Right renal pelvis (tissue), 4 donors: Measurements from ENCODE around the gene TRAK2. TPM values are rescaled to one million over a fixed set of nuclear protein-coding genes. Genes with fewer than 3 reads are reported as not detected.
"Not testable (repeated sequence)": the region's sequence is repeated elsewhere in the genome, so short reads cannot be mapped to it uniquely, and the experiment has no call there.

Experiments
- DNase-seq, 4 donors: peaks; one replicate each; pipeline ENCODE4 v3.0.0-alpha.2; 2013; ENCODE audit warnings: low read depth in 4 of 4, low spot score in 3 of 4, missing footprints in 1 of 4
- polyA plus RNA-seq, 4 donors: library from polyadenylated mRNA; unstranded; fragments of 120-200 nt; gene quantifications; one replicate each; pipeline ENCODE4 v1.2.1, GENCODE V29; 2013; ENCODE audit not compliant: insufficient read length in 4 of 4

The TRAK2 gene
- polyA plus RNA-seq, 4 donors: 38.7 to 48.4 (median 45.3) TPM

DNA sequence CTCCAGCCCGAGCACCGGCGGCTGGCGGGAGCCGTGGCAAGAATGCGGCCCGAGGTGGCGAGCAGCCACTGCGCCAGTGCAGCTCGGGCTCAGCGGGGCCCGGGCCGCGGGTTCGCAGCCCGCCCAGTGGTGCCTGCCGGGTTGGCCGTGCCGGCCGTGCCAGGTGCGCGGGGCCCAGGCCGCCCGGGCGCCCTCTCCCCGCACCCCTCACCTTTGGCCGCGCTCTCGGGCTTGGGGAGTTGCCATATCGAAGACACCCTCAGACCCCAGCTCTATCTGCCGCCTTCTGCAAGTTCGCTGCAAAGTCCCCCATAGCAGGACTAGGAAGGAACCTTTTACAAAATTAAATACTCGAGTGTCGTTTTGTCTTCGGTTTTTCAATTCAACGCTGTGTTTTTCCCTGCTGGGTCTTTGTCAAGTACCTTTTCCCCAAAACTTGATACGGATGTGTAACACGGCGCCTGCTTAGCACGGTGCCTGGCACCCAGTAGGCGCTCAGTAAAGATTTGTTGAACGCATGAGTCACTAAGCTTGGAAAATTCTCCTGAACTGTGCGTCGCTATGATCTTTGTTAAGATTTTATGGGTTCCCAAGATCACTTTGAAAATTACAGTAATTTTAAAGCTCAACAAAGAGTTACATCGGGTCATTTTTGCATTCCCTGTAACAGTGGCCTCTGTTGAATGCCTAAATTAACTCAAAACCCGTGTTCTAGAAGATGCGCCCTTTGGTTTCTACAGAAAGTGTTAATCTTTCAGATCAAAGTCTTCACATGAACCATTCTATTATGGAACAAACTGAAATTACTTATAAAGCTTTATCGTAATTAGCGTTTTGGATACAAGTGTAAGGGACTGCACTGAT lies 1.0 kb upstream of the TRAK2 start:
- no peak for DNase-seq

DNA sequence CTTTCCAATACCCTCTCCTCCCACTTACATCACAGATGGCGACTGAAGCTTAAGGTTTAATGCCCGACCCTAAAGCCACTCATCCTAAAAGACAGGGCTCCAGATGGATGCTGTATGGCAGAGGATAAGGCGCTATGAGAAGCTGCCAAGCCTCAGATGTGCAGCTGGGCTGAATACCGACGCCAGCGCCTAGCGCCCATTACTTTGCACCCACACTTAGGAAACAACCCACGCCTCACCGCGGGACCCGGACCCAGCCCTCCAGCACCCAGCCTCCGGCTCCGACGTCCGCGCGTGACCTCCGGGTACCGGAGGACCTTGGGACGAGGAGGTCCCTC lies 335 bp downstream of the TRAK2 start:
- DNase-seq: no peak

GRCh38 chr2:201448701-201449100 lies 2.6 kb downstream of the TRAK2 start:
- DNase-seq: no peak

- no peak for DNase-seq
Measured at GRCh38 chr2:201448061-201448460, 3.2 kb downstream of the TRAK2 start.

DNA sequence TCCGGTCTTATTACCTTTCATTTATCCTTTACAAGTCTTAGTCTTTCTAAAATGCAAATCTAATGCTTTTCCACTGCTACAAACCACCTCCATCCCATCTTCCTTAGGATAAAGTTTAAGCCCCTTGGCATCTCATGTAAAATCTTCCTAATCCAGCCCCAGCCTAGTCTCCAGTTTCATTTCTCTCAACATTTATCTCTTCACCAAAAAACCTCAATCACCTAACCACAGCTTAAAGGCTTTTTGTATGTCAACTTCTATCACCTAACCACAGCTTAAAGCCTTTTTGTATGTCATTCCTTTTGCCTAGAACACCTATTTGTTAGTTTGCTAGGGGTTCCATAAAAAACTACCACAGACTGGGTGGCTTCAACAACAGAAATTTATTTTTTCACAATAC lies 4.2 kb downstream of the TRAK2 start:
- no peak for DNase-seq

DNA sequence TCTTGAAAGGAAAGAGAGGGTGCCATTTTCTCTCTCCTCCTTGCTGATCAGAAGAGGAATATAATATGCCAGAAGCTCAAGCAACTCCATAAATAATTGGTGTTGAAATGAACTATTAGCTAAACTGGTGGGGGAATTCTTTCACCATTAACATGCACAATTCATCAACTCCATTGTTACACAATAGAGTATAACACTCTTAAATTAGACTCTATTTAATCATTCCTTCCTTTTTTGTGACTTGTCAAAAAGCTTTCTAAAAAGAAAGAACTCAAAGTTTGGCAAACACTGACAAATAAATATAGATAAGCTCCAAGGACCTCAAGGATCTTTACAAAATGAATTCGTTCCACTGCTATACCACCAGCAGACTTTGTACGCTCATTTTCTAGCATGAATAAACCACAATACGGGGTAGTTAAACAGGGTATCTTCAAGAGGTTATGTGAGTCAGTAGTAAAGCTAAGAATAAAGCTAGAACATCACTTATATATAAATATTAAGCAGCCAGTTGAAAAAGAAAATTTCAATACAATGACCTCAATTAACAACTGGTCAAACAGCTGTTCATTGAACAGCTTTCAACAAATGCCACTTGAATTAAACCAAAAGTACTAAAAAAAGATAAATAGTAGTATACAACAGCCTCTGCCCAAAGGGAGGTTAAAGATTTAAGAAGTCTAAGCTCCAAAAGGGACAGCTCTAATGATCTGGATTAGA lies 6.4 kb downstream of the TRAK2 start:
- DNase-seq: no peak

DNA sequence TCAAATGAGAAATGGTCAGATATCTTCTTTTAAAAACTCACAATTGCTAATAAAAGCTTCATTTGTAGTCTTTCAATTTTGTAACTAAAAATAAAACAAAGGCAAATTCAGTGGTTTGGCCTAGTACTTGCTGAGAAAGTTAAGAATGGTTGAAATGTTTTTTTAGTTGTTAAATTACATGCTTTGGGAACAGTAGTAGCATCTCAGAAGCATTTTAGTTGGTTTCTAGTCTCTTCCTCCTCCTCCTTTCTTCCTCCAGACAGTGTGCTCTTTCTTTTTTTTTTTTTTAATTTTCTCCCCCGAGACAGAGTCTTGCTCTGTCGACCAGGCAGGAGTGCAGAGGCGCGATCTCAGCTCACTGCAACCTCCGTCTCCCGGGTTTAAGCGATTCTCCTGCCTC lies 9.8 kb downstream of the TRAK2 start:
- DNase-seq: no peak

DNA sequence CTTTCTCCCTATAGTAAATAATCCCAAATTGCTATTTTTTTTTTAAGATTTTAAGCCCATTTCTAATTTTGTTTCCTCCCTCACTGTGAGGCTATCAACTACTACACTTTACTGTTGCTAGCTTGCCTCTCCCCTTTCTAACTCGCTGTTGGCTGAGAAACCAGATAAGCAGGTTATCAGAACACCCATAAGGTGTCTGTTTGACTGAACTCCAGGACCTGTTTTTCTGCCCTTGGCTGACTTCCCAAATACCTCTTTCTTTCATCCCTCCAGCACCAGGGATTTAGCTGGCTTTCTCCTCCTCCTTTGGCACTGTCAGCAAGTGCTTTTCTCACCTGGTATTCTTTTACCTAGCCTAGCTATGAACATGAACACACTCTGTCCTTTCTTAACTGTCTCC lies 11.1 kb downstream of the TRAK2 start:
- DNase-seq: no peak

- not testable (repeated sequence) for DNase-seq
Measured at GRCh38 chr2:201439336-201439922, 11.8 kb downstream of the TRAK2 start.

DNA sequence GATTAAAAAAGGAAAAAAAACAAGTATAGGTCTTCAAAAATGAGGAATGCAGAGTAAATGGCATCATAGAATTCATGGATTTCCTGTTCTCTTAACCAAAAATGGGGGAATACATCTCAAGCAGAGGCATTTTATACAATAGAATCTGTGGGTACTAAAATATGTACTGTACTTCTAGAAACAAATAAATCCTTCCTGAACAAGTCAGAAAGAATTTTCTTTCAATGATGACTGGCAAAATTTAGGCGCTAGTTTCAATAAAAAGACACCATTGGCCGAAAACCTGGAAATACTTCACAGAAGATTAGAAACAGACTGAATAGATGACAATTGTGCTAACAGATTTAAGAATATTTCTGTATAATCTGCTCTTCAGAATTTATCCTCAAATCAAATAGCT lies 15.1 kb downstream of the TRAK2 start:
- DNase-seq: no peak

GRCh38 chr2:201433394-201433995 lies 17.8 kb downstream of the TRAK2 start:
- no peak for DNase-seq

DNA sequence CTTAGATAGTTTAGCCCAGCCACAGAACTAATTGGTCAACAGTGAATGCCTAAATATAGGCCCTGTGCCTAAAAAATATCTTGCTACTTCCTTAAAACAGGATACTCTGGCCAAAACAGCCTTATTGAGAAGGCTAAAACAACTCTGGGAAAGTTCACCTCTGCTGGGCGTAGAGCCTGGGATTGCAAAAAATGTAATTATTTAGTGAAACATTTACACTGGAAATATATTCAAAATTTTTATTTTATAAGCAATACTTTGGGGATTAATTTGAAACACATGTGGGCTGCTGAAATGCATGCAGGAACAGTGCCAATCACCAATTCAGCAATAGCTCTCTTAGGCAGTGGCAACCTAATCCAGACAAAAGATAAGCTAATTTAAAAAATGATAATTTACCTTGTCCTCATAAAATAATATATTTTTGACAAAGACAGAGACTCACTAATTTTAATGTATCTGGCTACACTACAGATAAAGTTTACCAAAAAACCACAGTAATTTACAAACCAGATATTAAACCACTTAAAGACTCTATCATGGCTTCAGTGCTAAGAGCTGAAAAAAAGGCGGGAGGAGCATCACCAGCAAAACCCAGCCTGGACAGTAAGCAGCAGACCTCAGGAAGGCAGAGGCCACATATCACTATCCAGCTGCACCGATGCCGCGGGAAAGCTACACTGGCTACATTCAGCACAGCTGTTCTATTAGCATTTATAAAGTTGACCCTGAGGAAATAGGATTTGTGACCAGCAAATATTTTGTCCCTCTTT lies 18.5 kb downstream of the TRAK2 start:
- no peak for DNase-seq

DNA sequence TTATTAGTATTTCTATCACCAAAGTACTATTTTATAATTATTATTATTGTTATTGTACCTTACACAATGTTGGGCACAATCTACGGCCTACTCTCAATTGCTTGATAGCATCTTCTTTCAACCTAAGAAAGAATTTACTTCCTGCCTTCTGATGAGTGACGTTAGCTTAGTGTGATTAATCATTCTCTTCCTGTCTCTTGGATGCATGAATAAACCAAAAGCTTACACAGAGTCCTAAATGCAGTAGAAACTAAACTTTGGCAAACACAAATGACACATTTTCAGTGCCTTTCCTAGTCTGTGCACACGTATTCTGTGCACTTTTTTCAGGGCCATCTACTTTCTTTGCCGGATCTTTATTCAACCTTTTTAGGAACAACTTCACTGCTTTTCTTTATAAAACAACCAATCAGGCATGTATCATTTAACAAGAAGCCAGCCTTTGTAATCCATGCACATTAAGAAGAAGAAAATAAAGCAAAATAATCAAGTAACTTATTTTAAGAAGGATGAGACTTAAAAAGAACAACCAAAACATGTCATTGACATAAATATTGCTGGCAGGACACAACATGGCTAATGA lies 19.1 kb downstream of the TRAK2 start:
- DNase-seq: no peak

GRCh38 chr2:201430839-201431238 lies 20.4 kb downstream of the TRAK2 start:
- DNase-seq: no peak

DNA sequence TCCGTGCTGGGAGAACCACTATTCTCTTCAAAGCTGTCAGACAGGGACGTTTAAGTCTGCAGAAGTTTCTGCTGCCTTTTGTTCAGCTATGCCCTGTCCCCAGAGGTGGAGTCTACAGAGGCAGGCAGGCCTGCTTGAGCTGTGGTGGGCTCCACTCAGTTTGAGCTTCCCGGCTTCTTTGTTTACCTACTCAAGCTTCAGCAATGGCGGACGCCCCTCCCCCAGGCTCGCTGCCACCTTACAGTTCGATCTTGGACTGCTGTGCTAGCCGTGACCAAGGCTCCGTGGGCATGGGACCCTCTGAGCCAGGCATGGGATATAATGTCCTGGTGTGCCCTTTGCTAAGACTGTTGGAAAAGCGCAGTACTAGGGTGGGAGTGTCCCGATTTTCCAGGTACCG lies 20.9 kb downstream of the TRAK2 start:
- DNase-seq: not testable (repeated sequence)

- DNase-seq: not testable (repeated sequence)
Measured at GRCh38 chr2:201429835-201430234, 21.4 kb downstream of the TRAK2 start.

DNA sequence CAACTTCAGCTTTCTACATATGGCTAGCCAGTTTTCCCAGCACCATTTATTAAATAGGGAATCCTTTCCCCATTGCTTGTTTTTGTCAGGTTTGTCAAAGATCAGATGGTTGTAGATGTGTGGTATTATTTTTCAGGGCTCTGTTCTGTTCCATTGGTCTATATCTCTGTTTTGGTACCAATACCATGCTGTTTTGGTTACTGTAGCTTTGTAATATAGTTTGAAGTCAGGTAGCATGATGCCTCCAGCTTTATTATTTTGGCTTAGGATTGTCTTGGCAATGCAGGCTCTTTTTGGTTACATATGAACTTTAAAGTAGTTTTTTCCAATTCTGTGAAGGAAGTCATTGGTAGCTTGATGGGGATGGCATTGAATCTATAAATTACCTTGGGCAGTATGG lies 22.9 kb downstream of the TRAK2 start:
- DNase-seq: not testable (repeated sequence)

GRCh38 chr2:201425952-201426351 lies 25.3 kb downstream of the TRAK2 start:
- DNase-seq: no peak

GRCh38 chr2:201420442-201421113 lies 30.7 kb downstream of the TRAK2 start:
- DNase-seq: no peak

DNA sequence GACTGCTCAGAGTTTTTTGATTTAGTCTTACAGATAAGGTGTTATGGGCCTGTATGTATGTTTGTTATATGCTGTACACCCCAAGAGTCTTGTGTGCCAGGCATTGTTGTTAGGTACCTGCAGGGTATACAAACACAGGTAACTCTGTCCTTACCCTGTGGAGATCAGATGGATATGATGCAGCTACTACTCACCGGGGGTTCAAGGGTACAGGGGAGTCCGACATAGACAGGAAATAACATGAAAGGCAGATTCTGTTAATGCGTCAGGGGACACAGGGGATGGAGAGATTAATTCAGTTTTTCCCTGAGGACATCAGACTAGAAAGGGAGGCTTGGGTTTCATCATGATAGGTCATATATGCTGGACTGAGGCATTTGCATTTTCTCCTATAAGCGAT lies 31.3 kb downstream of the TRAK2 start:
- DNase-seq: no peak
